Measurements from ENCODE around the gene FCN3. TPM values are rescaled to one million over a fixed set of nuclear protein-coding genes. Genes with fewer than 3 reads are reported as not detected.
A peak's percentile ranks its signal among the peaks of the same experiment; 100 is the strongest.
"Not testable (repeated sequence)": the region's sequence is repeated elsewhere in the genome, so short reads cannot be mapped to it uniquely, and the experiment has no call there.

The FCN3 gene
- total RNA-seq, 6 experiments from 2014 or later, result not detected

DNA sequence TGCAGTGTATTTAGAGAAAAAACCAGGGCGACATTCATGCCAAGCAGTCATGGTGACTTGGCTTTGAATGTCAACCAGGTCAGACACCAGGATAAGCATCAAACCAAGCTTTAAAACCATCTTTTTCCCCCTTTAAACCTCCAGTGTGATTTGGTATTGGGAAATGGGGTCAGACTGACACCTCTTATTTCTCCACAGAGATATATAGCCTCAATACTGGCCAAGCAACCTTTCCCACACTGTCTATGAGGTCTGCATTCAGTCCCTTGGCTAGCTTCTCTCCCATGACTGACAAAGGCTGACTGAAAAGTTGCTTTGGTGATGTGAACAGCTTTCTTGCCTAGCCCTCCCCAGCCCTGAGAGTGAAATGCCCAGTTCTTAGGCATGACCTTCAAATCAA is 39.5 kb upstream of the FCN3 start:
- H3K4me1 Mint-ChIP-seq (ENCODE audit: low read depth), result peaks cover 26% of the 10 kb centered on the region
- H3K4me3 Mint-ChIP-seq, result no peak overlapping the region
- no peak for TF ChIP-seq CTCF (IDR thresholded peaks at IDR 0.05)
- H3K27ac Mint-ChIP-seq, result no peak overlapping the region
- peaks cover 45% of the 10 kb centered on the region for H3K36me3 Mint-ChIP-seq (ENCODE audit: low read depth)
- no peaks in the 10 kb centered on the region for H3K9me3 Mint-ChIP-seq
- no peak for DNase-seq
- no peaks in the 10 kb centered on the region for H3K27me3 Mint-ChIP-seq (ENCODE audit: insufficient read depth)

GRCh38 chr1:27413004-27413403 is 38.4 kb upstream of the FCN3 start:
- Mint-ChIP-seq H3K9me3 (no peaks in the 10 kb centered on the region), H3K36me3 (ENCODE audit: low read depth) (peaks cover 44% of the 10 kb centered on the region), H3K4me3 (no peak overlapping the region), H3K27me3 (ENCODE audit: insufficient read depth) (no peaks in the 10 kb centered on the region), H3K27ac (no peak overlapping the region), H3K4me1 (ENCODE audit: low read depth) (peaks cover 21% of the 10 kb centered on the region)
- DNase-seq, result no peak
- no peak for TF ChIP-seq CTCF (IDR thresholded peaks at IDR 0.05)

DNA sequence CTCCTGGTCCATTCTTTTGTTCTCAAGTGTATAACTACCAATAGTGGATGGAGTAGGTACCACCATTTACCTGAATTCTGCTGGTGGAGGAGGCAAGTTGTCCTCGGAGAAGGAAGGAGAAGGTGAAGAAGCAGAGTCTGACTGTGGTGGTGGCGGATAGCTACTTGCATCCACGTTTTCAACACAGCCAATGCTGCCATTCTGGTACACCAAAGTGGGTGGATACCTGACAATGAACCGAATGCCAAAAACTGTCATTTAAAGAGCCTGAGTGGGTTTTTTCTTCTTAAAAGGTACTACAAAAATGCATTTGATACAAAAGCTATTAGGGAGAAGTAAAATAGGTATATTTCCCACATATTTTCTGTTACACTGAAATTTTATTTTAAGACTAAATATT is 37.9 kb upstream of the FCN3 start:
- Mint-ChIP-seq H3K27ac (no peak overlapping the region), H3K36me3 (ENCODE audit: low read depth) (peaks cover 49% of the 10 kb centered on the region), H3K9me3 (no peaks in the 10 kb centered on the region), H3K4me3 (no peak overlapping the region), H3K4me1 (ENCODE audit: low read depth) (peaks cover 19% of the 10 kb centered on the region), H3K27me3 (ENCODE audit: insufficient read depth) (no peaks in the 10 kb centered on the region)
- no peak for DNase-seq
- TF ChIP-seq CTCF (IDR thresholded peaks at IDR 0.05), result no peak

DNA sequence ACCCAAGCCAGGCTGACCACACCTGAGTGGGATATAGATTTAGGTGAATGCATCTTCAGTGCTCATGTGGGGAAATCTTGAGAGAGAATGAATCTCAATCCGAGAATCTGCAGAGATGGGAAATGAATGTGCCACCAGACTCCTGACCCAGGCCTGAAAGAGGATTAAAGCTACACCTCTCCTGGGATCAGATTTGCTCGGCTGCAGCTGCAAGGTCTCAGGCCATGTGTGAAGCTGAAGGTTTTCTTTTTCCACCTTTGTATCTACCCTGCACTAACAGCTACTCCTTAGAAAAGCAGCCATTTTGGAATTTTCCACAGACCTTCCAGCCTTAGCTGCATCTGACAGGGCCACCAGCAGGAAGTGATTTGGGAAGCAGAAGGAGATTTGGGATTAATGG is 36.1 kb upstream of the FCN3 start:
- DNase-seq, result no peak
- Mint-ChIP-seq H3K4me1 (ENCODE audit: low read depth) (peaks cover 7% of the 10 kb centered on the region), H3K4me3 (no peak overlapping the region), H3K27ac (peak overlapping the region; percentile 14; the same call in 1 of the 2 replicates), H3K36me3 (ENCODE audit: low read depth) (peaks cover 42% of the 10 kb centered on the region), H3K27me3 (ENCODE audit: insufficient read depth) (peaks cover 1% of the 10 kb centered on the region; the same call in 1 of the 2 replicates), H3K9me3 (no peaks in the 10 kb centered on the region)
- TF ChIP-seq CTCF (IDR thresholded peaks at IDR 0.05), result no peak

DNA sequence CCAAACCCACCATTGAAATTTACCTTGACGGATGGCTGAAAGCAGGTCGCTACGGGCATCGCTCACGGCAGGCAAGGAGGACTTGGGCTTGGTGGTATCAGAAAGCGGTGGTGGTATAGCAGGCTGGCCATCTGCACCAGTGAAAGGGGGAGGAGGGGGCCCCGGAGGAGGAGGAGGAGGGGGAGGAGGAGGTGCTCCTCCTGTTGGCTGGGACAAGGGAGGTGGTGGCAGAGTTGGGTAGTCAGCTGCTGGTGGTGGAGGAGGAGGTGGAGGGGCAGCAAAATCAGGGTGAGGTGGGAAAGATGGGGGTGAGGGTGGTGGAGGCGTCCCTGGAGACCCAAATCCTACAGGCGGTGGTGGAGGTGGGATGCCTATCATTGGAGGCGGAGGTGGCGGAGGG is 35.0 kb upstream of the FCN3 start:
- Mint-ChIP-seq H3K27me3 (ENCODE audit: insufficient read depth) (peaks cover 1% of the 10 kb centered on the region; the same call in 1 of the 2 replicates), H3K4me1 (ENCODE audit: low read depth) (peaks cover 8% of the 10 kb centered on the region), H3K27ac (no peak overlapping the region), H3K9me3 (no peaks in the 10 kb centered on the region), H3K4me3 (no peak overlapping the region), H3K36me3 (ENCODE audit: low read depth) (peaks cover 35% of the 10 kb centered on the region)
- DNase-seq, result no peak
- TF ChIP-seq CTCF (IDR thresholded peaks at IDR 0.05), result no peak

- no peak overlapping the region for H3K4me3 Mint-ChIP-seq
- H3K27ac Mint-ChIP-seq, result peak overlapping the region; percentile 67; the same call in 1 of the 2 replicates
- H3K9me3 Mint-ChIP-seq, result no peaks in the 10 kb centered on the region
- TF ChIP-seq CTCF (IDR thresholded peaks at IDR 0.05), result no peak
- peaks cover 22% of the 10 kb centered on the region for H3K36me3 Mint-ChIP-seq (ENCODE audit: low read depth)
- peaks cover 23% of the 10 kb centered on the region for H3K4me1 Mint-ChIP-seq (ENCODE audit: low read depth)
- no peak for DNase-seq
- H3K27me3 Mint-ChIP-seq (ENCODE audit: insufficient read depth), result peaks cover 1% of the 10 kb centered on the region; the same call in 1 of the 2 replicates
These were observed 33.5 kb upstream of the FCN3 start for GRCh38 chr1:27408151-27408550.

GRCh38 chr1:27406791-27407190 is 32.2 kb upstream of the FCN3 start:
- Mint-ChIP-seq H3K36me3 (ENCODE audit: low read depth) (peaks cover 18% of the 10 kb centered on the region), H3K4me1 (ENCODE audit: low read depth) (peaks cover 33% of the 10 kb centered on the region)
- not testable (repeated sequence) for H3K9me3 Mint-ChIP-seq; DNase-seq; H3K4me3 Mint-ChIP-seq; H3K27ac Mint-ChIP-seq; H3K27me3 Mint-ChIP-seq (ENCODE audit: insufficient read depth)
